ENCODE results near the gene ZNF331.
"Not testable (repeated sequence)": the region's sequence is repeated elsewhere in the genome, so short reads cannot be mapped to it uniquely, and the experiment has no call there.

Gene ZNF331

GRCh38 chr19:53537521-53538377 is at the start of gene ZNF331:
Gene ZNF331, plus strand, starts transcription at chr19:53538145. Its CDS starts 31,232 bp downstream, at chr19:53569377.
- Histone ChIP-seq H3K36me3 (ENCODE audit: control insufficient read depth, insufficient read depth, low read length) (peaks cover 67% of the 10 kb centered on the region), H3K4me3 (ENCODE audit: low read depth, low read length) (peak within 1 kb of the TSS; percentile 89), H3K27ac (ENCODE audit: low read depth, low read length) (peak within 1 kb of the TSS; percentile 41), H3K4me1 (ENCODE audit: control insufficient read depth, insufficient read depth, low read length) (no peaks in the 10 kb centered on the region), H3K9me3 (ENCODE audit: control insufficient read depth, insufficient read depth, low read length) (no peaks in the 10 kb centered on the region), H3K27me3 (ENCODE audit: control insufficient read depth, insufficient read depth, low read length) (no peaks in the 10 kb centered on the region), H3K9ac (ENCODE audit: low read depth, low read length) (peak within 1 kb of the TSS; percentile 69)

- H3K9me3 ChIP-seq (ENCODE audit: control insufficient read depth, insufficient read depth, low read length), result peaks cover 17% of the 10 kb centered on the region; the same call in 1 of the 2 replicates
- H3K4me1 ChIP-seq (ENCODE audit: control insufficient read depth, insufficient read depth, low read length), result no peaks in the 10 kb centered on the region
- H3K9ac ChIP-seq (ENCODE audit: low read depth, low read length), result no peak overlapping the region
- peaks cover 61% of the 10 kb centered on the region for H3K36me3 ChIP-seq (ENCODE audit: control insufficient read depth, insufficient read depth, low read length)
- H3K27me3 ChIP-seq (ENCODE audit: control insufficient read depth, insufficient read depth, low read length), result no peaks in the 10 kb centered on the region
- no peak overlapping the region for H3K4me3 ChIP-seq (ENCODE audit: low read depth, low read length)
- H3K27ac ChIP-seq (ENCODE audit: low read depth, low read length), result no peak overlapping the region
Measured at GRCh38 chr19:53492153-53492552, 45.8 kb upstream of the ZNF331 start.

GRCh38 chr19:53497311-53498023 is 40.5 kb upstream of the ZNF331 start:
- not testable (repeated sequence) for H3K9ac ChIP-seq (ENCODE audit: low read depth, low read length); H3K4me3 ChIP-seq (ENCODE audit: low read depth, low read length); H3K4me1 ChIP-seq (ENCODE audit: control insufficient read depth, insufficient read depth, low read length); H3K9me3 ChIP-seq (ENCODE audit: control insufficient read depth, insufficient read depth, low read length); H3K27me3 ChIP-seq (ENCODE audit: control insufficient read depth, insufficient read depth, low read length)
- Histone ChIP-seq H3K36me3 (ENCODE audit: control insufficient read depth, insufficient read depth, low read length) (peaks cover 18% of the 10 kb centered on the region), H3K27ac (ENCODE audit: low read depth, low read length) (peak overlapping the region; percentile 0)

GRCh38 chr19:53498024-53498395 is 39.9 kb upstream of the ZNF331 start:
- H3K4me3 ChIP-seq (ENCODE audit: low read depth, low read length); H3K4me1 ChIP-seq (ENCODE audit: control insufficient read depth, insufficient read depth, low read length); H3K9ac ChIP-seq (ENCODE audit: low read depth, low read length); H3K27me3 ChIP-seq (ENCODE audit: control insufficient read depth, insufficient read depth, low read length); H3K9me3 ChIP-seq (ENCODE audit: control insufficient read depth, insufficient read depth, low read length): not testable (repeated sequence)
- Histone ChIP-seq H3K36me3 (ENCODE audit: control insufficient read depth, insufficient read depth, low read length) (peaks cover 13% of the 10 kb centered on the region; the same call in 1 of the 2 replicates), H3K27ac (ENCODE audit: low read depth, low read length) (peak overlapping the region; percentile 42)

- not testable (repeated sequence) for H3K9me3 ChIP-seq (ENCODE audit: control insufficient read depth, insufficient read depth, low read length); H3K4me3 ChIP-seq (ENCODE audit: low read depth, low read length); H3K36me3 ChIP-seq (ENCODE audit: control insufficient read depth, insufficient read depth, low read length); H3K4me1 ChIP-seq (ENCODE audit: control insufficient read depth, insufficient read depth, low read length); H3K9ac ChIP-seq (ENCODE audit: low read depth, low read length); H3K27ac ChIP-seq (ENCODE audit: low read depth, low read length); H3K27me3 ChIP-seq (ENCODE audit: control insufficient read depth, insufficient read depth, low read length)
Measured at GRCh38 chr19:53503151-53503550, 34.8 kb upstream of the ZNF331 start.

- not testable (repeated sequence) for H3K27me3 ChIP-seq (ENCODE audit: control insufficient read depth, insufficient read depth, low read length); H3K27ac ChIP-seq (ENCODE audit: low read depth, low read length)
- H3K4me3 ChIP-seq (ENCODE audit: low read depth, low read length), result 0 out of 2 replicates have a peak overlapping the region, but pooled peaks have one; percentile 17
Measured at GRCh38 chr19:53503671-53504364, 34.1 kb upstream of the ZNF331 start.

GRCh38 chr19:53504365-53504703 is 33.6 kb upstream of the ZNF331 start:
- H3K4me1 ChIP-seq (ENCODE audit: control insufficient read depth, insufficient read depth, low read length); H3K27me3 ChIP-seq (ENCODE audit: control insufficient read depth, insufficient read depth, low read length); H3K9me3 ChIP-seq (ENCODE audit: control insufficient read depth, insufficient read depth, low read length); H3K36me3 ChIP-seq (ENCODE audit: control insufficient read depth, insufficient read depth, low read length); H3K9ac ChIP-seq (ENCODE audit: low read depth, low read length); H3K27ac ChIP-seq (ENCODE audit: low read depth, low read length): not testable (repeated sequence)
- 0 out of 2 replicates have a peak overlapping the region, but pooled peaks have one; percentile 17 for H3K4me3 ChIP-seq (ENCODE audit: low read depth, low read length)

More at GRCh38 chr19:53503671-53504364, 34.1 kb upstream of the ZNF331 start:
- not testable (repeated sequence) for H3K36me3 ChIP-seq (ENCODE audit: control insufficient read depth, insufficient read depth, low read length); H3K9me3 ChIP-seq (ENCODE audit: control insufficient read depth, insufficient read depth, low read length); H3K4me1 ChIP-seq (ENCODE audit: control insufficient read depth, insufficient read depth, low read length); H3K9ac ChIP-seq (ENCODE audit: low read depth, low read length)

GRCh38 chr19:53504885-53505284 is 33.1 kb upstream of the ZNF331 start:
- no peaks in the 10 kb centered on the region for H3K36me3 ChIP-seq (ENCODE audit: control insufficient read depth, insufficient read depth, low read length)
- no peak overlapping the region for H3K9ac ChIP-seq (ENCODE audit: low read depth, low read length)
- no peaks in the 10 kb centered on the region for H3K9me3 ChIP-seq (ENCODE audit: control insufficient read depth, insufficient read depth, low read length)
- H3K4me3 ChIP-seq (ENCODE audit: low read depth, low read length), result no peak overlapping the region
- H3K27ac ChIP-seq (ENCODE audit: low read depth, low read length), result no peak overlapping the region
- H3K4me1 ChIP-seq (ENCODE audit: control insufficient read depth, insufficient read depth, low read length), result peaks cover 5% of the 10 kb centered on the region
- H3K27me3 ChIP-seq (ENCODE audit: control insufficient read depth, insufficient read depth, low read length), result no peaks in the 10 kb centered on the region

- H3K27ac ChIP-seq (ENCODE audit: low read depth, low read length), result no peak overlapping the region
- H3K4me3 ChIP-seq (ENCODE audit: low read depth, low read length), result no peak overlapping the region
- no peak overlapping the region for H3K9ac ChIP-seq (ENCODE audit: low read depth, low read length)
- no peaks in the 10 kb centered on the region for H3K36me3 ChIP-seq (ENCODE audit: control insufficient read depth, insufficient read depth, low read length)
- no peaks in the 10 kb centered on the region for H3K27me3 ChIP-seq (ENCODE audit: control insufficient read depth, insufficient read depth, low read length)
- H3K9me3 ChIP-seq (ENCODE audit: control insufficient read depth, insufficient read depth, low read length), result no peaks in the 10 kb centered on the region
- H3K4me1 ChIP-seq (ENCODE audit: control insufficient read depth, insufficient read depth, low read length), result peaks cover 7% of the 10 kb centered on the region
Measured at GRCh38 chr19:53506728-53507127, 31.2 kb upstream of the ZNF331 start.

GRCh38 chr19:53507523-53508442 is 30.2 kb upstream of the ZNF331 start:
- H3K9me3 ChIP-seq (ENCODE audit: control insufficient read depth, insufficient read depth, low read length), result no peaks in the 10 kb centered on the region
- no peak overlapping the region for H3K27ac ChIP-seq (ENCODE audit: low read depth, low read length)
- H3K27me3 ChIP-seq (ENCODE audit: control insufficient read depth, insufficient read depth, low read length), result no peaks in the 10 kb centered on the region
- H3K36me3 ChIP-seq (ENCODE audit: control insufficient read depth, insufficient read depth, low read length), result no peaks in the 10 kb centered on the region
- H3K4me1 ChIP-seq (ENCODE audit: control insufficient read depth, insufficient read depth, low read length), result peaks cover 7% of the 10 kb centered on the region
- no peak overlapping the region for H3K9ac ChIP-seq (ENCODE audit: low read depth, low read length)
- H3K4me3 ChIP-seq (ENCODE audit: low read depth, low read length), result no peak overlapping the region

Data from HUES48 (cell line).